Hepatic stellate cell (primary cell): ENCODE measurements around the gene LRP2BP.
"Not testable (repeated sequence)": the region's sequence is repeated elsewhere in the genome, so short reads cannot be mapped to it uniquely, and the experiment has no call there.

Experiments used
- DNase-seq: peaks from one replicate; pipeline ENCODE4 v3.0.0; 2011; ENCODE audit warnings: low spot score

Gene LRP2BP

GRCh38 chr4:185325721-185326120, 70.0 kb downstream of the LRP2BP start:
- DNase-seq = not testable (repeated sequence)

- DNase-seq = not testable (repeated sequence)
Observed at GRCh38 chr4:185324361-185324760, 71.4 kb downstream of the LRP2BP start.

- no peak for DNase-seq
Observed at GRCh38 chr4:185323606-185324005, 72.1 kb downstream of the LRP2BP start.

- DNase-seq = no peak
Observed at GRCh38 chr4:185322803-185323202, 72.9 kb downstream of the LRP2BP start.

GRCh38 chr4:185318679-185319078, 77.0 kb downstream of the LRP2BP start:
- DNase-seq = no peak

GRCh38 chr4:185317880-185318279, 77.8 kb downstream of the LRP2BP start:
- no peak for DNase-seq

- not testable (repeated sequence) for DNase-seq
Observed at GRCh38 chr4:185317462-185317861, 78.3 kb downstream of the LRP2BP start.
